H1 (cell line): Measurements from ENCODE around the gene TRAP1. TPM values are rescaled to one million over a fixed set of nuclear protein-coding genes. Genes with fewer than 3 reads are reported as not detected.

Source experiments
- CTCF ChIA-PET: fragments of 300-600 bp; sonication (Branson Sonifier 250); formaldehyde crosslinking; loops from one replicate; lab custom pipeline; 2021; ENCODE audit not compliant: partially characterized antibody; lab: Charles Lee
- POLR2A ChIA-PET: fragments of 300-600 bp; sonication (Branson Sonifier 250); formaldehyde crosslinking; loops from one replicate; lab custom pipeline; 2021; ENCODE audit warnings: inconsistent platforms; ENCODE audit not compliant: partially characterized antibody; lab: Charles Lee
- DNase-seq, 2 experiments: peaks; one replicate each; pipeline versions ENCODE4 v3.0.0 to v3.0.0-alpha.2; 2010 to 2022; ENCODE audit warnings: low spot score in 2 of 2, low read depth in 1 of 2, mixed read lengths in 1 of 2
- FAIRE-seq: peaks from 2 replicates; lab custom pipeline; 2011; peaks lifted over from hg19 to GRCh38; lab: Jason Lieb, UNC
- H2AFZ ChIP-seq: 2 replicates; pipeline ENCODE4 v1.8.1; 2012; ENCODE audit warnings: low read length, inconsistent platforms
- H2AK5ac ChIP-seq: 2 replicates; pipeline ENCODE4 v1.6.1; 2013; ENCODE audit warnings: low read depth, low read length
- H2BK120ac ChIP-seq: replicated peaks from 2 replicates; pipeline ENCODE3; 2013; ENCODE audit warnings: low read depth, low read length, inconsistent platforms
- H2BK12ac ChIP-seq: 2 replicates; pipeline ENCODE4 v1.6.1; 2013; ENCODE audit warnings: low read depth, low read length
- H2BK15ac ChIP-seq: 2 replicates; pipeline ENCODE4 v1.6.1; 2013; ENCODE audit warnings: low read length
- H2BK20ac ChIP-seq: 2 replicates; pipeline ENCODE4 v1.6.1; 2013; ENCODE audit warnings: low read length
- H2BK5ac ChIP-seq: 2 replicates; pipeline ENCODE4 v1.6.1; 2013; ENCODE audit warnings: low read depth, low read length
- H3K14ac ChIP-seq: 2 replicates; pipeline ENCODE4 v1.6.1; 2013; ENCODE audit warnings: inconsistent platforms; ENCODE audit not compliant: insufficient read length
- H3K18ac ChIP-seq: 2 replicates; pipeline ENCODE4 v1.6.1; 2013; ENCODE audit warnings: low read length; ENCODE audit errors: extremely low read depth
- H3K23ac ChIP-seq: 2 replicates; pipeline ENCODE4 v1.6.1; 2013; ENCODE audit warnings: inconsistent platforms; ENCODE audit not compliant: insufficient read length
- H3K23me2 ChIP-seq: 2 replicates; pipeline ENCODE4 v1.6.1; 2013; ENCODE audit warnings: low read depth, low read length
- H3K27ac ChIP-seq: 2 replicates; pipeline ENCODE4 v1.6.1; 2011; ENCODE audit warnings: low read depth, low read length, inconsistent platforms
- H3K27me3 ChIP-seq, 4 experiments: replicated peaks in 1 of 4; 1 replicate in 1 of 4; 2 replicates in 3 of 4; pipeline versions ENCODE4 v1.6.1 to v1.8.1; 2011 to 2013; ENCODE audit warnings: low read length in 3 of 4, mild to moderate bottlenecking in 3 of 4, inconsistent platforms in 2 of 4, mixed read lengths in 2 of 4, moderate library complexity in 1 of 4; ENCODE audit not compliant: control insufficient read depth in 3 of 4, insufficient read depth in 3 of 4; ENCODE audit errors: extremely low read depth in 1 of 4
- H3K36me3 ChIP-seq, 4 experiments: 2 replicates each; pipeline versions ENCODE4 v1.6.1 to v1.8.1; 2011 to 2013; ENCODE audit warnings: mild to moderate bottlenecking in 4 of 4, low read length in 3 of 4, moderate library complexity in 2 of 4, control low read depth in 1 of 4, inconsistent platforms in 1 of 4; ENCODE audit not compliant: insufficient read depth in 4 of 4, control insufficient read depth in 2 of 4
- H3K4ac ChIP-seq: replicated peaks from 2 replicates; pipeline ENCODE3; 2013; ENCODE audit warnings: low read length, low read depth, mixed read lengths, inconsistent platforms; ENCODE audit not compliant: insufficient read length
- H3K4me1 ChIP-seq, 4 experiments: replicated peaks in 1 of 4; 1 replicate in 1 of 4; 2 replicates in 3 of 4; pipeline versions ENCODE4 v1.6.1 to v1.8.1; 2011 to 2013; ENCODE audit warnings: low read length in 3 of 4, inconsistent platforms in 2 of 4, mixed read lengths in 1 of 4; ENCODE audit not compliant: insufficient read depth in 4 of 4, control insufficient read depth in 3 of 4
- H3K4me2 ChIP-seq, 2 experiments: 2 replicates each; pipeline versions ENCODE4 v1.6.1 to v1.8.1; 2011 to 2013; ENCODE audit warnings: low read depth in 2 of 2, low read length in 2 of 2, control low read depth in 1 of 2, inconsistent platforms in 1 of 2, mild to moderate bottlenecking in 1 of 2; ENCODE audit not compliant: insufficient read depth in 1 of 2
- H3K4me3 ChIP-seq, 4 experiments: fragments of 200-600, 300-600 bp in 1 of 4; sonication (generic), shearing (Covaris generic), sonication (Bioruptor Twin) in 1 of 4; 2 replicates each; pipeline versions ENCODE4 v1.5.1 to v1.8.1; 2011 to 2016; ENCODE audit warnings: low read length in 4 of 4, low read depth in 3 of 4, control low read depth in 2 of 4, inconsistent platforms in 2 of 4, mild to moderate bottlenecking in 2 of 4, mixed read lengths in 1 of 4, moderate library complexity in 1 of 4; ENCODE audit not compliant: insufficient read depth in 2 of 4; ENCODE audit errors: extremely low read depth in 1 of 4
- H3K56ac ChIP-seq: replicated peaks from 2 replicates; pipeline ENCODE3; 2013; ENCODE audit warnings: low read depth, mild to moderate bottlenecking, mixed read lengths, low read length, inconsistent platforms; ENCODE audit not compliant: insufficient read length
- H3K79me1 ChIP-seq: 2 replicates; pipeline ENCODE4 v1.6.1; 2013; ENCODE audit warnings: low read depth, low read length, control low read depth
- H3K79me2 ChIP-seq, 2 experiments: 2 replicates each; pipeline versions ENCODE4 v1.6.1 to v1.8.1; 2012 to 2013; ENCODE audit warnings: low read length in 2 of 2, mild to moderate bottlenecking in 2 of 2, inconsistent platforms in 1 of 2; ENCODE audit not compliant: insufficient read depth in 2 of 2, control insufficient read depth in 1 of 2
- H3K9ac ChIP-seq, 4 experiments: replicated peaks in 1 of 4; 1 replicate in 1 of 4; 2 replicates in 3 of 4; pipeline versions ENCODE4 v1.6.1 to v1.8.1; 2011 to 2013; ENCODE audit warnings: low read depth in 3 of 4, low read length in 3 of 4, control low read depth in 2 of 4, mild to moderate bottlenecking in 2 of 4, moderate library complexity in 2 of 4, inconsistent platforms in 1 of 4; ENCODE audit errors: extremely low read depth in 1 of 4
- H3K9me3 ChIP-seq, 2 experiments: 2 replicates each; pipeline versions ENCODE4 v1.6.1 to v1.8.1; 2012 to 2013; ENCODE audit warnings: mild to moderate bottlenecking in 2 of 2, moderate library complexity in 2 of 2, control low read depth in 1 of 2, inconsistent platforms in 1 of 2, low read depth in 1 of 2, low read length in 1 of 2, mixed read lengths in 1 of 2; ENCODE audit not compliant: insufficient read depth in 2 of 2
- H4K20me1 ChIP-seq, 2 experiments: replicated peaks in 1 of 2; 2 replicates each; pipeline versions ENCODE3 to v1.8.1; 2011 to 2013; ENCODE audit warnings: inconsistent platforms in 2 of 2, low read length in 2 of 2, mild to moderate bottlenecking in 1 of 2; ENCODE audit not compliant: insufficient read depth in 2 of 2, control insufficient read depth in 1 of 2
- H4K5ac ChIP-seq: 2 replicates; pipeline ENCODE4 v1.6.1; 2013; ENCODE audit warnings: low read length, low read depth, mixed read lengths, inconsistent platforms; ENCODE audit not compliant: insufficient read length
- H4K8ac ChIP-seq: 2 replicates; pipeline ENCODE4 v1.8.0; 2013; ENCODE audit warnings: mild to moderate bottlenecking, moderate library complexity, low read length, inconsistent platforms; ENCODE audit not compliant: insufficient read depth; ENCODE audit errors: extremely low read depth
- H4K91ac ChIP-seq: replicated peaks from 2 replicates; pipeline ENCODE3; 2013; ENCODE audit warnings: low read length, mixed read lengths, inconsistent platforms; ENCODE audit not compliant: insufficient read length
- RFX5 ChIP-seq: IDR thresholded peaks from 2 replicates; pipeline ENCODE4 v1.6.1; 2011; ENCODE audit warnings: low read depth, low read length, improper control_type of control experiment, borderline replicate concordance
- WGBS, 2 experiments: shearing (Covaris generic) in 1 of 2; methylation state at CpG; one replicate each; pipeline versions ENCODE4 v1.1.6 to v1.1.7; 2013 to 2015; ENCODE audit warnings: low lambda C conversion rate in 2 of 2, mixed read lengths in 2 of 2, inconsistent platforms in 1 of 2, low coverage in 1 of 2, missing lambda C conversion rate in 1 of 2; ENCODE audit not compliant: insufficient replicate concordance in 2 of 2, insufficient coverage in 1 of 2, insufficient read length in 1 of 2; ENCODE audit errors: extremely low coverage in 1 of 2, missing lambda C conversion rate in 1 of 2; 5-methylcytosine and 5-hydroxymethylcytosine counted together
- polyA plus RNA-seq, 7 experiments: library from polyadenylated mRNA; depleted of rRNA in 3 of 7; stranded (reverse) in 5 of 7; unstranded in 2 of 7; fragments of >200 nt in 5 of 7; fragments of 200-250 nt in 2 of 7; gene quantifications; 1 replicate in 5 of 7; 2 replicates in 1 of 7; 4 replicates in 1 of 7; pipeline versions ENCODE4 v1.2.1 to v1.2.3, GENCODE V29; 2011 to 2013; ENCODE audit warnings: missing spikeins in 2 of 7, mixed read lengths in 2 of 7
- total RNA-seq: library from RNA; stranded (reverse); fragmentation: NEBNext Ultra II Directional; extraction: Animal tissue kit (Norgen Biotek cat#: 25700); gene quantifications from 2 replicates; pipeline ENCODE4 v1.2.1, GENCODE V29; 2021

The TRAP1 gene
- total and polyA plus RNA-seq, 2 of the 8 experiments (the other 6 are each of a cell fraction or from before 2014, with no cell fraction given), result 215 to 283 TPM

DNA sequence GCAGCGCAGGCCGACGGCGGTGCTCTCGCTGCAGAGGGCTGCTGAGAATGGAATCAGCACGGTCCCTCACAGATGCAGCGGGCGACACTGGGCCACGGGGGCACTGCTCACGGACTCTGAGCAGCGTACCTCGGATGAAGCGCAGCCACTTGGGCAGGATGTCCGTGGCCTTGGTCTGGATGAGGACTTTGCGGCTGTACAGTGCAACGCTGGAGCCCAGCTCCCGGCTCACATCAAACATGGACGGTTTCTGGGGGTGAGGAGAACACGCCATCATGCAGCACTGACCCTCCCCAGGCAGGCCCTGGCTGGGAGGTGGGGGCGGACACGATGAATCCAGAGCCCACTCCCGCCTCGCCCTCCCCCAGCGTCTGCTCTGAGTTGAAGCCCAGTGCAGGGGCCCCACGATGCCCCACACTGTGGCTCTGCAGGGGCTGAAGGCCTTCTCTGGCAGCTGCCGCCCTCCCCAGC lies 44.7 kb downstream of the TRAP1 start:
- no peak overlapping the region for H3K56ac ChIP-seq
- no peak overlapping the region for H3K14ac ChIP-seq
- DNase-seq (no peak), FAIRE-seq (no peak)
- no peak overlapping the region for H3K4me3 ChIP-seq
- H2BK15ac ChIP-seq, result no peak overlapping the region
- H4K5ac ChIP-seq, result no peak overlapping the region
- no peak overlapping the region for H2AFZ ChIP-seq
- H3K9ac ChIP-seq, result no peak overlapping the region
- no peaks in the 10 kb centered on the region for H3K23me2 ChIP-seq
- no peaks in the 10 kb centered on the region for H3K4me1 ChIP-seq
- peaks cover 9 to 13% of the 10 kb centered on the region in 2 experiments for H4K20me1 ChIP-seq
- H3K9me3 ChIP-seq, result no peaks in the 10 kb centered on the region
- no peak overlapping the region for H3K27ac ChIP-seq
- no peak overlapping the region for H4K8ac ChIP-seq
- no peaks in the 10 kb centered on the region for H3K27me3 ChIP-seq
- ChIA-PET POLR2A (interaction anchor here (0.6 to 2.3 kb wide), 2 partner anchors 10 to 11 kb away, joined by 3 to 8 read pairs; no protein-coding TSS in a partner anchor), CTCF (interaction anchor here (0.8 to 1.9 kb wide), 4 partner anchors 9 to 186 kb away, joined by 3 to 4 read pairs (median 3); no protein-coding TSS in a partner anchor)
- H3K18ac ChIP-seq, result no peak overlapping the region
- no peak overlapping the region for H2BK12ac ChIP-seq
- peaks cover 21 to 53% (median 52%) of the 10 kb centered on the region in 4 experiments for H3K36me3 ChIP-seq
- no peak overlapping the region for H2AK5ac ChIP-seq
- H4K91ac ChIP-seq, result no peak overlapping the region
- H3K4me2 ChIP-seq, result no peak overlapping the region
- WGBS, 2 experiments, result 89% methylated on average over 26 of the region's 26 CpGs; no CpG with 5 or more reads in 1 of the 2 experiments
- no peaks in the 10 kb centered on the region for H3K79me2 ChIP-seq
- H3K79me1 ChIP-seq, result no peaks in the 10 kb centered on the region; the same call in 1 of the 2 replicates
- no peak overlapping the region for H3K23ac ChIP-seq
- no peak overlapping the region for H2BK20ac ChIP-seq
- no peak overlapping the region for H3K4ac ChIP-seq
- H2BK120ac ChIP-seq, result no peak overlapping the region
- H2BK5ac ChIP-seq, result no peak overlapping the region; the same call in 1 of the 2 replicates
- TF ChIP-seq RFX5, result no peak
